Psoas muscle (tissue), 8 donors: Measurements from ENCODE around the gene RUFY4. TPM values are rescaled to one million over a fixed set of nuclear protein-coding genes. Genes with fewer than 3 reads are reported as not detected.
A peak's percentile ranks its signal among the peaks of the same experiment; 100 is the strongest.
"Not testable (repeated sequence)": the region's sequence is repeated elsewhere in the genome, so short reads cannot be mapped to it uniquely, and the experiment has no call there.

Source experiments
- ATAC-seq, 4 donors: fragments of 200-7000 bp; cut with Tn5 transposase; one replicate each; pipeline ENCODE4 v1.9.1; 2020; ENCODE audit warnings: moderate library complexity in 3 of 4, mild to moderate bottlenecking in 2 of 4
- DNase-seq, 2 donors: peaks; one replicate each; pipeline ENCODE4 v3.0.0-alpha.2; 2020
- H3K27ac ChIP-seq: fragments of 200-600 bp; one replicate; pipeline ENCODE4 v1.8.0; 2022
- H3K27me3 ChIP-seq, 3 donors: fragments of 200-600 bp in 1 of 3; one replicate each; pipeline versions ENCODE4 v1.6.1 to v1.8.0; 2013 to 2022; ENCODE audit warnings: low read length in 2 of 3, mild to moderate bottlenecking in 2 of 3, moderate library complexity in 1 of 3; ENCODE audit not compliant: insufficient read depth in 3 of 3
- H3K36me3 ChIP-seq, 2 donors: fragments of 200-600 bp in 1 of 2; one replicate each; pipeline versions ENCODE4 v1.6.1 to v1.8.0; 2013 to 2022; ENCODE audit warnings: low read depth in 1 of 2, mild to moderate bottlenecking in 1 of 2, moderate library complexity in 1 of 2; ENCODE audit not compliant: insufficient read depth in 1 of 2
- H3K4me1 ChIP-seq: fragments of 200-600 bp; one replicate; pipeline ENCODE4 v1.8.0; 2022
- H3K4me3 ChIP-seq: fragments of 200-600 bp; one replicate; pipeline ENCODE4 v1.8.0; 2022; ENCODE audit warnings: mild to moderate bottlenecking
- H3K9me3 ChIP-seq: fragments of 200-600 bp; one replicate; pipeline ENCODE4 v1.8.0; 2022
- WGBS, 3 donors: extraction: QIAGEN DNeasy Blood & Tissue Kit; methylation state at CpG; one replicate each; pipeline versions ENCODE4 v1.1.6 to v1.1.7; 2013; 5-methylcytosine and 5-hydroxymethylcytosine counted together
- intact Hi-C, 2 donors: fragments of 100-400 bp; cut with DNase I; formaldehyde crosslinking; loops; one replicate each; pipeline versions ENCODE4 v1.11.0 to v1.14.2; 2022
- polyA plus RNA-seq, 3 donors: library from polyadenylated mRNA; stranded (reverse); fragments of 200-250 nt; gene quantifications; one replicate each; pipeline ENCODE4 v1.2.3, GENCODE V29; 2013
- total RNA-seq, 4 donors: library from RNA; stranded (reverse); fragmentation: NEBNext Ultra II Directional in 2 of 4; extraction: Animal tissue kit (Norgen Biotek cat#: 25700) in 2 of 4; gene quantifications; one replicate each; pipeline versions ENCODE4 v1.2.1 to v1.2.4, GENCODE V29; 2021 to 2023
- TF ChIP-seq, protein P1 (sequence below): fragments of 200-600 bp; IDR thresholded peaks from one replicate; pipeline ENCODE4 v1.8.0; 2022; ENCODE audit warnings: antibody characterized with exemption
- donor health status: healthy with polysubstance abuse.
- donor health status: DM: no; HTN: no; CAD: no; lungs with moderate emphysema.
- donor health status: Bipolar disorder and iron deficiency.
- donor health status: healthy.
- donor health status: DM: yes; HTN: yes; CAD: no.
- donor health status: DM: no; HTN: no; CAD: no.
- donor health status: DM: no; HTN: no; CAD: no.
- donor health status: DM: yes; HTN: yes; CAD: no.

RUFY4 gene
- total and polyA plus RNA-seq, 7 donors, result 0.01 to 0.03 TPM; not detected in 5

GRCh38 chr2:218033208-218033589 lies 35.9 kb upstream of the RUFY4 start:
- TF ChIP-seq, protein P1, sequence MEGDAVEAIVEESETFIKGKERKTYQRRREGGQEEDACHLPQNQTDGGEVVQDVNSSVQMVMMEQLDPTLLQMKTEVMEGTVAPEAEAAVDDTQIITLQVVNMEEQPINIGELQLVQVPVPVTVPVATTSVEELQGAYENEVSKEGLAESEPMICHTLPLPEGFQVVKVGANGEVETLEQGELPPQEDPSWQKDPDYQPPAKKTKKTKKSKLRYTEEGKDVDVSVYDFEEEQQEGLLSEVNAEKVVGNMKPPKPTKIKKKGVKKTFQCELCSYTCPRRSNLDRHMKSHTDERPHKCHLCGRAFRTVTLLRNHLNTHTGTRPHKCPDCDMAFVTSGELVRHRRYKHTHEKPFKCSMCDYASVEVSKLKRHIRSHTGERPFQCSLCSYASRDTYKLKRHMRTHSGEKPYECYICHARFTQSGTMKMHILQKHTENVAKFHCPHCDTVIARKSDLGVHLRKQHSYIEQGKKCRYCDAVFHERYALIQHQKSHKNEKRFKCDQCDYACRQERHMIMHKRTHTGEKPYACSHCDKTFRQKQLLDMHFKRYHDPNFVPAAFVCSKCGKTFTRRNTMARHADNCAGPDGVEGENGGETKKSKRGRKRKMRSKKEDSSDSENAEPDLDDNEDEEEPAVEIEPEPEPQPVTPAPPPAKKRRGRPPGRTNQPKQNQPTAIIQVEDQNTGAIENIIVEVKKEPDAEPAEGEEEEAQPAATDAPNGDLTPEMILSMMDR, result no peak
- Histone ChIP-seq H3K4me1 (peaks cover 20% of the 10 kb centered on the region), H3K27me3 (no peaks in the 10 kb centered on the region), H3K36me3 (no peaks in the 10 kb centered on the region), H3K27ac (no peak overlapping the region), H3K9me3 (no peaks in the 10 kb centered on the region), H3K4me3 (no peak overlapping the region)
- DNase-seq, result no peak
- no peak for ATAC-seq
- WGBS, 3 donors, result 39 to 70% (median 50%) methylated on average over 1 of the region's 1 CpG
- intact Hi-C loops, result loop anchor here (5.0 kb wide), 1 partner anchor 36 kb away; no protein-coding TSS in a partner anchor

DNA sequence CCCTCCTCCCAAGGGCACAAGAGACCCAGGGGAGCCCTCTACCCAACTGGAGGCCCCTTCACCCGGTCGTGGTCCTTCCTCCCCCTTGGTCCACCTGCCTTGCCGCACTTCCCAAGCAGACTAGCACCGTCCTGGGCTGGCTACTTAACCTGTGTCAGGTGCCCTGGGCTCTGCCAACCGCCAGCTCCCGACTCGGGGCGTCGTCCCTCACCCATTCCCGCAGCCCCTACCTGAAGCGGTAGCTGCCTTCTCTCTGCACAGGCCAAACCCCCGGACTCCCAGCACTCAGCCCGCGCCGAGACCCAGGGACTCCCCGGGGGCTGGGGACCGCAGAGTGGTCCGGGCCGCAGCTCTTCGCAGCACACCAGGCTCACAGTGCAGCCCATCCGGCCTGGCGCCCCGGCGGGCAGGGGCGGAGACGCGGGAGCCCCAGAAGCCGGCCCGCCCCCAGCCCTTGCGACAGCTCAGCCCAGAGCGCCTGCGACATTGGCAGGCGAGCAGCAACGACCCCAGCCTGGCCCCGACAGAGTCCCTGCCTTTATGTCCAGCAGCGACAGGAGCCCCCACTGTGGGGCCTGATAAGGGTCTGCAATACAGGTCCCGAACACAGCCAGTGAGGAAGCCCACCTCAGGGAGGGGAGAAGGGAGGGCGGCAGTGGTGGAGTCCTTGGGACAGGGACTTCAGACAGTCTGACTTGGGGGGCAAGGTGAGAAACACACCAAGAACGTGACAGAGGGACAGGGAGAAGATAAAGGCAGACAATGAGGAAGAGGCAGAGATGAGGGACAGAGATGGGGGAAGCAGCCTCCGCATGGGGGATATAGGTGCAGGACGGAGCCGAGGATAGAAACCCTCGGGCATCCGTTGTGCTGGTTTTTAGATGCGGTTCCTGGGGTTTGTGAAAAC lies 35.2 kb upstream of the RUFY4 start:
- Histone ChIP-seq H3K36me3 (no peaks in the 10 kb centered on the region), H3K4me3 (no peak overlapping the region), H3K9me3 (no peaks in the 10 kb centered on the region), H3K27me3 (no peaks in the 10 kb centered on the region), H3K4me1 (peaks cover 16% of the 10 kb centered on the region), H3K27ac (no peak overlapping the region)
- intact Hi-C loops, result loop anchor here (2.0 to 5.0 kb wide), 2 partner anchors 37 to 249 kb away; no protein-coding TSS in a partner anchor
- WGBS, 3 donors, result 59 to 69% (median 62%) methylated on average over 35 to 45 of the region's 45 CpGs
- TF ChIP-seq, protein P1, result no peak
- ATAC-seq (no peak), DNase-seq (peak in 1 of 2 donors; percentile 54)

DNA sequence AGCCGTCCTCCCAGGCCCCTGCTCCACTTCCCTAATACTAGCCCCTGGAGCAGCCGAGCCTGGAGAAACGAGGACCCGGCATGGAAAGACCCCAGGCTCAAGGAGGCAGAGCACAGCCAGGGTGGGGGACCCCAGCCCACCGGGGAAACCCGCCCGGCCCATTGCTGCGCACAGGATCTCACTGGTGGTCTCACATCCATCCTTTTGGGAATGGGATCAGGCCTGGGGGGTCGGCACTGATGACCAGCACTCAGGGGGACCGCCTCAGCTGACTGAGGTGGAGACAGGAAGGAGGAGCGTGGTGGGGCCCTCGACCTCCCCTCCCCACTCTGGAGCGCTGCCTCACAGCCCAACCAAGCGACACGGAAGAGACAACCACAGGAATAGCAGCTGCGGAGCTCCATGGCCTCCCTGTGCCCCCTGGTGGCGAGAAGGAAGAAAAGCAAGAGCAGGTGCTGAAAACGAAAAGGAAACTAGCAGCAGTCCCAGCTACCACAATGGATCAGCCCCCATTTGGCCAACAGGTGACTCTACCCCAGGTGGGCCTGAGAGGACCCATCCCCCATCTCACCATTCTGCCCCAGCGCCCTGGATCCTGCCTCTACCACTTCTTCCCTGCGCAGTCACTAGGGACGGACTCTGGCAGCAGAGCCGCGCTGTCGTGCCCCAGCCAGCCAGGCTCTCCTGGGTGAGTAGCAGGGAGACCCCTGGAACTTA lies 34.4 kb upstream of the RUFY4 start:
- not testable (repeated sequence) for H3K9me3 ChIP-seq, H3K36me3 ChIP-seq, H3K4me1 ChIP-seq, H3K27me3 ChIP-seq, H3K27ac ChIP-seq
- DNase-seq (peak; percentile 70 to 81), ATAC-seq (peak; percentile 69 to 91 (median 84))
- intact Hi-C loops, result loop anchor here (2.0 to 5.0 kb wide), 2 partner anchors 37 to 250 kb away; no protein-coding TSS in a partner anchor
- 23 to 36% (median 35%) methylated on average over 20 to 24 of the region's 24 CpGs for WGBS, 3 donors
- H3K4me3 ChIP-seq, result peak overlapping the region; percentile 41
- TF ChIP-seq, protein P1, result peak; percentile 53

GRCh38 chr2:218035463-218036100 lies 33.5 kb upstream of the RUFY4 start:
- Histone ChIP-seq H3K4me1 (peaks cover 3% of the 10 kb centered on the region), H3K27ac (no peak overlapping the region), H3K27me3 (no peaks in the 10 kb centered on the region), H3K9me3 (no peaks in the 10 kb centered on the region), H3K36me3 (no peaks in the 10 kb centered on the region), H3K4me3 (no peak overlapping the region)
- 84 to 88% (median 87%) methylated on average over 12 of the region's 12 CpGs for WGBS, 3 donors
- TF ChIP-seq, protein P1, result no peak
- no peak for DNase-seq
- intact Hi-C loops, result loop anchor here in 1 of 2 donors (2.0 kb wide), 1 partner anchor 251 kb away; no protein-coding TSS in a partner anchor
- no peak for ATAC-seq
